ENCODE measurements around the gene SDR42E2. TPM values are rescaled to one million over a fixed set of nuclear protein-coding genes. Genes with fewer than 3 reads are reported as not detected.

Gene SDR42E2
- total and polyA plus RNA-seq, 9 donors = 0.04 to 0.22 (median 0.07) TPM; not detected in 4

- 83% methylated on average over 10 of the region's 11 CpGs for WGBS (ENCODE audit: insufficient coverage)
- Histone ChIP-seq H3K4me1 (ENCODE audit: control insufficient read depth, insufficient read depth, low read length) (no peaks in the 10 kb centered on the region), H3K36me3 (ENCODE audit: control insufficient read depth, insufficient read depth, low read length) (no peaks in the 10 kb centered on the region), H3K9me3 (replicated peaks; ENCODE audit: control insufficient read depth, low read depth, low read length) (no peaks in the 10 kb centered on the region), H3K27me3 (ENCODE audit: control insufficient read depth, insufficient read depth, low read length) (peaks cover 2% of the 10 kb centered on the region), H3K4me3 (ENCODE audit: low read length) (no peak overlapping the region), H3K27ac (ENCODE audit: low read length) (no peak overlapping the region)
- DNase-seq = no peak
Measured at GRCh38 chr16:22181426-22181825, 19.1 kb downstream of the SDR42E2 start.

GRCh38 chr16:22181843-22182242 is 19.5 kb downstream of the SDR42E2 start:
- Histone ChIP-seq H3K27me3 (ENCODE audit: control insufficient read depth, insufficient read depth, low read length) (peaks cover 2% of the 10 kb centered on the region), H3K36me3 (ENCODE audit: control insufficient read depth, insufficient read depth, low read length) (no peaks in the 10 kb centered on the region), H3K4me3 (ENCODE audit: low read length) (no peak overlapping the region), H3K4me1 (ENCODE audit: control insufficient read depth, insufficient read depth, low read length) (no peaks in the 10 kb centered on the region), H3K9me3 (replicated peaks; ENCODE audit: control insufficient read depth, low read depth, low read length) (no peaks in the 10 kb centered on the region), H3K27ac (ENCODE audit: low read length) (no peak overlapping the region)
- no peak for DNase-seq
- WGBS (ENCODE audit: insufficient coverage) = 70% methylated on average over 5 of the region's 7 CpGs

- DNase-seq = no peak
- Histone ChIP-seq H3K4me3 (ENCODE audit: low read length) (no peak overlapping the region), H3K27ac (ENCODE audit: low read length) (no peak overlapping the region), H3K36me3 (ENCODE audit: control insufficient read depth, insufficient read depth, low read length) (no peaks in the 10 kb centered on the region), H3K9me3 (replicated peaks; ENCODE audit: control insufficient read depth, low read depth, low read length) (no peaks in the 10 kb centered on the region), H3K4me1 (ENCODE audit: control insufficient read depth, insufficient read depth, low read length) (no peaks in the 10 kb centered on the region), H3K27me3 (ENCODE audit: control insufficient read depth, insufficient read depth, low read length) (peaks cover 2% of the 10 kb centered on the region)
- 91% methylated on average over 5 of the region's 5 CpGs for WGBS (ENCODE audit: insufficient coverage)
Measured at GRCh38 chr16:22183335-22183734, 21.0 kb downstream of the SDR42E2 start.

GRCh38 chr16:22183901-22184614 is 21.8 kb downstream of the SDR42E2 start:
- 75% methylated on average over 7 of the region's 11 CpGs for WGBS (ENCODE audit: insufficient coverage)
- no peak for DNase-seq
- H3K27ac ChIP-seq (ENCODE audit: low read length) = no peak overlapping the region
- no peaks in the 10 kb centered on the region for H3K36me3 ChIP-seq (ENCODE audit: control insufficient read depth, insufficient read depth, low read length)
- peaks cover 5% of the 10 kb centered on the region for H3K4me1 ChIP-seq (ENCODE audit: control insufficient read depth, insufficient read depth, low read length)
- H3K9me3 ChIP-seq (replicated peaks; ENCODE audit: control insufficient read depth, low read depth, low read length) = no peaks in the 10 kb centered on the region
- H3K4me3 ChIP-seq (ENCODE audit: low read length) = no peak overlapping the region
- peaks cover 2% of the 10 kb centered on the region for H3K27me3 ChIP-seq (ENCODE audit: control insufficient read depth, insufficient read depth, low read length)

GRCh38 chr16:22184615-22184968 is 22.3 kb downstream of the SDR42E2 start:
- Histone ChIP-seq H3K4me1 (ENCODE audit: control insufficient read depth, insufficient read depth, low read length) (peaks cover 10% of the 10 kb centered on the region), H3K36me3 (ENCODE audit: control insufficient read depth, insufficient read depth, low read length) (no peaks in the 10 kb centered on the region), H3K27me3 (ENCODE audit: control insufficient read depth, insufficient read depth, low read length) (peaks cover 2% of the 10 kb centered on the region), H3K9me3 (replicated peaks; ENCODE audit: control insufficient read depth, low read depth, low read length) (no peaks in the 10 kb centered on the region), H3K4me3 (ENCODE audit: low read length) (no peak overlapping the region), H3K27ac (ENCODE audit: low read length) (no peak overlapping the region)
- 78% methylated on average over 6 of the region's 6 CpGs for WGBS (ENCODE audit: insufficient coverage)
- DNase-seq = no peak

GRCh38 chr16:22186517-22186916 is 24.2 kb downstream of the SDR42E2 start:
- Histone ChIP-seq H3K27ac (ENCODE audit: low read length) (no peak overlapping the region), H3K9me3 (replicated peaks; ENCODE audit: control insufficient read depth, low read depth, low read length) (no peaks in the 10 kb centered on the region), H3K27me3 (ENCODE audit: control insufficient read depth, insufficient read depth, low read length) (no peaks in the 10 kb centered on the region), H3K4me3 (ENCODE audit: low read length) (no peak overlapping the region), H3K4me1 (ENCODE audit: control insufficient read depth, insufficient read depth, low read length) (peaks cover 17% of the 10 kb centered on the region), H3K36me3 (ENCODE audit: control insufficient read depth, insufficient read depth, low read length) (no peaks in the 10 kb centered on the region)
- no peak for DNase-seq
- 61% methylated on average over 3 of the region's 3 CpGs for WGBS (ENCODE audit: insufficient coverage)

- no peak for DNase-seq
- WGBS (ENCODE audit: insufficient coverage) = no CpG with 5 or more reads among the region's 2 CpGs
- Histone ChIP-seq H3K27me3 (ENCODE audit: control insufficient read depth, insufficient read depth, low read length) (no peaks in the 10 kb centered on the region), H3K4me1 (ENCODE audit: control insufficient read depth, insufficient read depth, low read length) (peaks cover 30% of the 10 kb centered on the region), H3K4me3 (ENCODE audit: low read length) (no peak overlapping the region), H3K27ac (ENCODE audit: low read length) (no peak overlapping the region), H3K9me3 (replicated peaks; ENCODE audit: control insufficient read depth, low read depth, low read length) (no peaks in the 10 kb centered on the region), H3K36me3 (ENCODE audit: control insufficient read depth, insufficient read depth, low read length) (no peaks in the 10 kb centered on the region)
Measured at GRCh38 chr16:22188267-22188594, 25.9 kb downstream of the SDR42E2 start.

- H3K4me3 ChIP-seq (ENCODE audit: low read length) = no peak overlapping the region
- peak; percentile 89 for DNase-seq
- H3K27ac ChIP-seq (ENCODE audit: low read length) = peak overlapping the region; percentile 100
- H3K9me3 ChIP-seq (replicated peaks; ENCODE audit: control insufficient read depth, low read depth, low read length) = no peaks in the 10 kb centered on the region
- H3K27me3 ChIP-seq (ENCODE audit: control insufficient read depth, insufficient read depth, low read length) = no peaks in the 10 kb centered on the region
- 13% methylated on average over 4 of the region's 8 CpGs for WGBS (ENCODE audit: insufficient coverage)
- H3K36me3 ChIP-seq (ENCODE audit: control insufficient read depth, insufficient read depth, low read length) = no peaks in the 10 kb centered on the region
- peaks cover 30% of the 10 kb centered on the region for H3K4me1 ChIP-seq (ENCODE audit: control insufficient read depth, insufficient read depth, low read length)
Measured at GRCh38 chr16:22188595-22189442, 26.5 kb downstream of the SDR42E2 start.

- Histone ChIP-seq H3K4me3 (ENCODE audit: low read length) (peak overlapping the region; percentile 63), H3K36me3 (ENCODE audit: control insufficient read depth, insufficient read depth, low read length) (no peaks in the 10 kb centered on the region), H3K4me1 (ENCODE audit: control insufficient read depth, insufficient read depth, low read length) (peaks cover 30% of the 10 kb centered on the region), H3K27ac (ENCODE audit: low read length) (peak overlapping the region; percentile 100), H3K27me3 (ENCODE audit: control insufficient read depth, insufficient read depth, low read length) (no peaks in the 10 kb centered on the region), H3K9me3 (replicated peaks; ENCODE audit: control insufficient read depth, low read depth, low read length) (no peaks in the 10 kb centered on the region)
- peak; percentile 79 for DNase-seq
- WGBS (ENCODE audit: insufficient coverage) = 1% methylated on average over 11 of the region's 18 CpGs
Measured at GRCh38 chr16:22189473-22190080, 27.3 kb downstream of the SDR42E2 start.

GRCh38 chr16:22190081-22190775 is 27.9 kb downstream of the SDR42E2 start:
- H3K27me3 ChIP-seq (ENCODE audit: control insufficient read depth, insufficient read depth, low read length) = no peaks in the 10 kb centered on the region
- peaks cover 32% of the 10 kb centered on the region for H3K4me1 ChIP-seq (ENCODE audit: control insufficient read depth, insufficient read depth, low read length)
- under 1% methylated on average over 72 of the region's 72 CpGs for WGBS (ENCODE audit: insufficient coverage)
- peak; percentile 78 for DNase-seq
- peak overlapping the region; percentile 63 for H3K4me3 ChIP-seq (ENCODE audit: low read length)
- H3K9me3 ChIP-seq (replicated peaks; ENCODE audit: control insufficient read depth, low read depth, low read length) = no peaks in the 10 kb centered on the region
- H3K27ac ChIP-seq (ENCODE audit: low read length) = peak overlapping the region; percentile 100
- no peaks in the 10 kb centered on the region for H3K36me3 ChIP-seq (ENCODE audit: control insufficient read depth, insufficient read depth, low read length)
